Panc1 (cell line): ENCODE results near the gene SSR1. TPM values are rescaled to one million over a fixed set of nuclear protein-coding genes. Genes with fewer than 3 reads are reported as not detected.
A peak's percentile ranks its signal among the peaks of the same experiment; 100 is the strongest.
"Not testable (repeated sequence)": the region's sequence is repeated elsewhere in the genome, so short reads cannot be mapped to it uniquely, and the experiment has no call there.

Experiments used
- ATAC-seq: fragments of 200-7000 bp; cut with Tn5 transposase; 2 replicates; pipeline ENCODE4 v1.9.1; 2020; ENCODE audit warnings: mild to moderate bottlenecking, moderate library complexity
- BruUV-seq: library from RNA; stranded (reverse); fragments of 400-500 nt; replicated peaks from 2 replicates; lab custom pipeline; 2021; lab: Mats Ljungman, UMichigan
- CTCF ChIA-PET: fragments of 300-600 bp; sonication (Branson Sonifier 250); formaldehyde crosslinking; loops from one replicate; lab custom pipeline; 2022; ENCODE audit warnings: antibody characterized with exemption; lab: Charles Lee
- POLR2A ChIA-PET: fragments of 300-600 bp; sonication (Branson Sonifier 250); formaldehyde crosslinking; loops from one replicate; lab custom pipeline; 2022; ENCODE audit warnings: antibody characterized with exemption; lab: Charles Lee
- DNase-seq: peaks from one replicate; pipeline ENCODE4 v3.0.0-alpha.2; 2010; ENCODE audit warnings: low read depth, low spot score
- H3K27ac ChIP-seq: 2 replicates; pipeline ENCODE4 v1.5.1; 2011; ENCODE audit warnings: mild to moderate bottlenecking, low read length, inconsistent platforms
- H3K27me3 ChIP-seq: fragments of 200-500 bp; sonication (Bioruptor generic); 2 replicates; pipeline ENCODE4 v1.6.0; 2014; ENCODE audit warnings: low read length, inconsistent platforms; ENCODE audit not compliant: control insufficient read depth, insufficient read depth
- H3K36me3 ChIP-seq: fragments of 200-500 bp; sonication (Bioruptor generic); 2 replicates; pipeline ENCODE4 v1.5.1; 2014; ENCODE audit warnings: inconsistent platforms, mild to moderate bottlenecking, low read length, moderate library complexity; ENCODE audit not compliant: control insufficient read depth, insufficient read depth
- H3K4me1 ChIP-seq: 2 replicates; pipeline ENCODE4 v1.5.1; 2011; ENCODE audit warnings: inconsistent platforms, mild to moderate bottlenecking, low read length, moderate library complexity; ENCODE audit not compliant: control insufficient read depth, insufficient read depth
- H3K4me3 ChIP-seq, 2 experiments: 2 replicates each; pipeline ENCODE4 v1.5.1; 2011 to 2012; ENCODE audit warnings: low read depth in 2 of 2, low read length in 2 of 2, mild to moderate bottlenecking in 2 of 2, inconsistent platforms in 1 of 2, moderate library complexity in 1 of 2
- H3K9me3 ChIP-seq: fragments of 200-500 bp; sonication (Bioruptor generic); 2 replicates; pipeline ENCODE4 v1.5.1; 2014; ENCODE audit warnings: low read depth, mild to moderate bottlenecking, inconsistent platforms, low read length, moderate library complexity; ENCODE audit not compliant: control insufficient read depth, insufficient read depth
- POLR2AphosphoS5 ChIP-seq: IDR thresholded peaks from 2 replicates; pipeline ENCODE4 v1.6.1; 2012; ENCODE audit warnings: mild to moderate bottlenecking, low read depth, low read length, moderate library complexity
- SIN3A ChIP-seq: IDR thresholded peaks from 2 replicates; pipeline ENCODE4 v1.6.1; 2012; ENCODE audit warnings: low read depth, mild to moderate bottlenecking, low read length, moderate library complexity, borderline replicate concordance; ENCODE audit not compliant: insufficient read depth
- TCF7L2 ChIP-seq: IDR thresholded peaks from 2 replicates; pipeline ENCODE4 v1.6.1; 2011; ENCODE audit warnings: mild to moderate bottlenecking, low read depth, low read length, inconsistent platforms
- in situ Hi-C: cut with HindIII; loops from 2 replicates; pipeline ENCODE4 v1.10.0; 2016; ENCODE audit warnings: low sequenced_read_pairs, low pct_unique_long_range_greater_than_20kb
- intact Hi-C: fragments of 100-400 bp; cut with micrococcal nuclease; formaldehyde crosslinking; loops from one replicate; pipeline ENCODE4 v1.10.0; 2022; ENCODE audit not compliant: unreplicated experiment
- total RNA-seq: library from RNA; stranded (reverse); gene quantifications from one replicate; pipeline ENCODE4 v1.2.1, GENCODE V29; 2021; ENCODE audit not compliant: unreplicated experiment
- TF ChIP-seq, protein P1 (sequence below): fragments of 450-650 bp; IDR thresholded peaks from 2 replicates; pipeline ENCODE4 v1.5.1; 2017; ENCODE audit warnings: mild to moderate bottlenecking
- TF ChIP-seq, protein P2 (sequence below), 2 experiments: IDR thresholded peaks; 2 replicates each; pipeline ENCODE4 v1.6.1; 2011 to 2012; ENCODE audit warnings: low read depth in 2 of 2, control low read depth in 1 of 2, low read length in 1 of 2, mild to moderate bottlenecking in 1 of 2, moderate library complexity in 1 of 2; ENCODE audit not compliant: insufficient read depth in 1 of 2

The SSR1 gene
- total RNA-seq, 1 experiment from 2014 or later, result 119 TPM

DNA sequence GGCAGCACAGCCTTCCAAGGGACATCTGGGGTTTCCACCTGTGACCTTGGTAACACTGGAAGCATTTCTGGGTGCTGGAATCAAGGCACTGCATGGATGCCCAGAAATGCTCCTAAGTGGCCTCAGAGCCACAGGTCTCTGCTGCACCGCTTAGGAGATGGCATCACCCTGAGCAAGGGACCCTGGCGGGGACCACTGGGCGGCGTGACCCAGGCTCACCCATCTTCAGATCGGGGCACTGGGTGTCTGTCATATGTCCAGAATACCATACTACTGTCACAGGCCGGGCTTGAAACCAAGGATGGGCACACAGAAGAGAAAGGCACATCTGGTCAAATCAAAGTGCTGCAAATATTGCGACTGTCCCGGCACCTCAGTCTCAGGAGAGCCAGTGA, 45.9 kb downstream of the SSR1 start:
- Histone ChIP-seq H3K27ac (no peak overlapping the region), H3K27me3 (no peaks in the 10 kb centered on the region), H3K36me3 (no peaks in the 10 kb centered on the region), H3K4me3 (no peak overlapping the region), H3K9me3 (no peaks in the 10 kb centered on the region), H3K4me1 (no peaks in the 10 kb centered on the region)
- TF ChIP-seq, protein P1, sequence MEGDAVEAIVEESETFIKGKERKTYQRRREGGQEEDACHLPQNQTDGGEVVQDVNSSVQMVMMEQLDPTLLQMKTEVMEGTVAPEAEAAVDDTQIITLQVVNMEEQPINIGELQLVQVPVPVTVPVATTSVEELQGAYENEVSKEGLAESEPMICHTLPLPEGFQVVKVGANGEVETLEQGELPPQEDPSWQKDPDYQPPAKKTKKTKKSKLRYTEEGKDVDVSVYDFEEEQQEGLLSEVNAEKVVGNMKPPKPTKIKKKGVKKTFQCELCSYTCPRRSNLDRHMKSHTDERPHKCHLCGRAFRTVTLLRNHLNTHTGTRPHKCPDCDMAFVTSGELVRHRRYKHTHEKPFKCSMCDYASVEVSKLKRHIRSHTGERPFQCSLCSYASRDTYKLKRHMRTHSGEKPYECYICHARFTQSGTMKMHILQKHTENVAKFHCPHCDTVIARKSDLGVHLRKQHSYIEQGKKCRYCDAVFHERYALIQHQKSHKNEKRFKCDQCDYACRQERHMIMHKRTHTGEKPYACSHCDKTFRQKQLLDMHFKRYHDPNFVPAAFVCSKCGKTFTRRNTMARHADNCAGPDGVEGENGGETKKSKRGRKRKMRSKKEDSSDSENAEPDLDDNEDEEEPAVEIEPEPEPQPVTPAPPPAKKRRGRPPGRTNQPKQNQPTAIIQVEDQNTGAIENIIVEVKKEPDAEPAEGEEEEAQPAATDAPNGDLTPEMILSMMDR, result no peak
- TF ChIP-seq TCF7L2 (no peak), SIN3A (no peak), POLR2AphosphoS5 (no peak)
- TF ChIP-seq, protein P2, sequence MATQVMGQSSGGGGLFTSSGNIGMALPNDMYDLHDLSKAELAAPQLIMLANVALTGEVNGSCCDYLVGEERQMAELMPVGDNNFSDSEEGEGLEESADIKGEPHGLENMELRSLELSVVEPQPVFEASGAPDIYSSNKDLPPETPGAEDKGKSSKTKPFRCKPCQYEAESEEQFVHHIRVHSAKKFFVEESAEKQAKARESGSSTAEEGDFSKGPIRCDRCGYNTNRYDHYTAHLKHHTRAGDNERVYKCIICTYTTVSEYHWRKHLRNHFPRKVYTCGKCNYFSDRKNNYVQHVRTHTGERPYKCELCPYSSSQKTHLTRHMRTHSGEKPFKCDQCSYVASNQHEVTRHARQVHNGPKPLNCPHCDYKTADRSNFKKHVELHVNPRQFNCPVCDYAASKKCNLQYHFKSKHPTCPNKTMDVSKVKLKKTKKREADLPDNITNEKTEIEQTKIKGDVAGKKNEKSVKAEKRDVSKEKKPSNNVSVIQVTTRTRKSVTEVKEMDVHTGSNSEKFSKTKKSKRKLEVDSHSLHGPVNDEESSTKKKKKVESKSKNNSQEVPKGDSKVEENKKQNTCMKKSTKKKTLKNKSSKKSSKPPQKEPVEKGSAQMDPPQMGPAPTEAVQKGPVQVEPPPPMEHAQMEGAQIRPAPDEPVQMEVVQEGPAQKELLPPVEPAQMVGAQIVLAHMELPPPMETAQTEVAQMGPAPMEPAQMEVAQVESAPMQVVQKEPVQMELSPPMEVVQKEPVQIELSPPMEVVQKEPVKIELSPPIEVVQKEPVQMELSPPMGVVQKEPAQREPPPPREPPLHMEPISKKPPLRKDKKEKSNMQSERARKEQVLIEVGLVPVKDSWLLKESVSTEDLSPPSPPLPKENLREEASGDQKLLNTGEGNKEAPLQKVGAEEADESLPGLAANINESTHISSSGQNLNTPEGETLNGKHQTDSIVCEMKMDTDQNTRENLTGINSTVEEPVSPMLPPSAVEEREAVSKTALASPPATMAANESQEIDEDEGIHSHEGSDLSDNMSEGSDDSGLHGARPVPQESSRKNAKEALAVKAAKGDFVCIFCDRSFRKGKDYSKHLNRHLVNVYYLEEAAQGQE (IDR thresholded peaks at IDR 0.05; ENCODE audit: insufficient read depth in 1 of 2, low read depth in 2 of 2, low read length in 1 of 2), result no peak
- ChIA-PET CTCF (no interaction called here), POLR2A (no interaction called here)
- no TSS peak for BruUV-seq
- intact Hi-C loops, result no loop called here
- DNase-seq, result no peak
- ATAC-seq, result peak; percentile 31; the same call in 1 of the 2 replicates
- in situ Hi-C loops, result no loop called here

DNA sequence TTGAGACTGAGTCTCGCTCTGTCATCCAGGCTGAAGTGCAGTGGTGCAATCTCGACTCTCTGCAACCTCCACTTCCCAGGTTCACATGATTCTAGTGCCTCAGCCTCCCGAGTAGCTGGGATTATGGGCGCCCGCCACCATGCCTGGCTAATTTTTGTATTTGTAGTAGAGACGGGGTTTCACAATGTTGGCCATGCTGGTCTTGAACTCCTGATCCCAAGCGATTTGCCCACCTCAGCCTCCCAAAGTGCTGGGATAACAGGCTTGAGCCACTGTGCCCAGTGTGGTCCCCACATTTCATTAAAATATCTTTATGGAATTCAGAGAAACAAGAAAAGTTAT, 47.6 kb downstream of the SSR1 start:
- POLR2A ChIA-PET, H3K27ac ChIP-seq, in situ Hi-C loops, H3K4me1 ChIP-seq, BruUV-seq, CTCF ChIA-PET, H3K36me3 ChIP-seq, intact Hi-C loops, H3K4me3 ChIP-seq, ATAC-seq, H3K27me3 ChIP-seq, H3K9me3 ChIP-seq, DNase-seq: not testable (repeated sequence)

DNA sequence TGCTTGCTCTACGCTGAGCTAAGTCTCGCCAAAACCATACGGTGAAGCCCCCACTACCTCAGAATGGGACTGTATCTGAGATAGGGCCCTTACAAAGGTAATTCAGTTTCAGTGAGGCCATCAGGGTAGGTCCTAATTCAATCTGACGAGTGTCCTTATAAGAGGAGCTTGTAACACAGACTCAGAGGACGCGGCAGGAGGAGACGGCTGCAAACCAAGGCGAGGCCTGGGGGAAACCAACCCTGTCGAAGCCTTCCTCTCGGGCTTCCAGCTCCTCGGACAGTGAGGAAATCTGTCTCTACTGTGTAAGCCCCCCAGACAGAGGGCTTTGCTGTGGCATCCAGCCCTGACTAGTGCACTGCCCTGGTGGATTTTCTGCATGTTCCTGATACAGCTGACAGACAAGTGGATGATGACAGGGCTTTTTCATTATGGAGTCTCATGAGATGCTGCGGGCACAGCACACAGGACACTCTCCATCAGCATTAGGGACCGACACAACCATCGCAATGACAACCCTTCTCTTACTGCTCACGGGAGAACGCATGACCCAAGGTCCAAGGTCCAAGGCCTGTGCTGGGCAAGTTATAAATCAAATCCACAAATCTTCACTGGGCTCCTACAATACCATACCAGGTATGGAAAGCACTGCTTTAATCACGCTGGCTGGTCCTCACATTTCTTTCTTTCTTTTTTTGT, 48.2 kb downstream of the SSR1 start:
- intact Hi-C loops (no loop called here), in situ Hi-C loops (no loop called here)
- H3K27ac ChIP-seq, result no peak overlapping the region
- DNase-seq (no peak), ATAC-seq (no peak)
- H3K4me1 ChIP-seq, result no peaks in the 10 kb centered on the region
- BruUV-seq, result no TSS peak
- no peaks in the 10 kb centered on the region for H3K9me3 ChIP-seq
- H3K4me3 ChIP-seq, result no peak overlapping the region
- POLR2A ChIA-PET, result no interaction called here
- H3K36me3 ChIP-seq, result no peaks in the 10 kb centered on the region
- TF ChIP-seq POLR2AphosphoS5 (no peak), TCF7L2 (no peak), SIN3A (no peak)
- TF ChIP-seq, protein P1, result no peak
- TF ChIP-seq, protein P2 (IDR thresholded peaks at IDR 0.05; ENCODE audit: insufficient read depth in 1 of 2, low read depth in 2 of 2, low read length in 1 of 2), result no peak
- CTCF ChIA-PET, result no interaction called here
- H3K27me3 ChIP-seq, result no peaks in the 10 kb centered on the region
